GM18873 (cell line): ENCODE measurements around the gene UTS2R.
"Not testable (repeated sequence)": the region's sequence is repeated elsewhere in the genome, so short reads cannot be mapped to it uniquely, and the experiment has no call there.

Experiments
- ATAC-seq: cut with Tn5 transposase; IDR thresholded peaks from one replicate; pipeline ENCODE4 v1.9.1; 2021; ENCODE audit warnings: mild to moderate bottlenecking, moderate library complexity, moderate number of reproducible peaks; ENCODE audit not compliant: unreplicated experiment, low FRiP score

Gene UTS2R

GRCh38 chr17:82373072-82373452 lies 1.5 kb downstream of the UTS2R start:
- ATAC-seq = not testable (repeated sequence)

GRCh38 chr17:82373731-82374625 lies 2.4 kb downstream of the UTS2R start:
- ATAC-seq = no peak

GRCh38 chr17:82374626-82375331 lies 3.2 kb downstream of the UTS2R start:
- ATAC-seq = no peak

GRCh38 chr17:82375359-82376041 lies 3.9 kb downstream of the UTS2R start:
- no peak for ATAC-seq

- ATAC-seq = no peak
Observed at GRCh38 chr17:82376042-82376730, 4.6 kb downstream of the UTS2R start.

GRCh38 chr17:82377294-82377693 lies 5.7 kb downstream of the UTS2R start:
- not testable (repeated sequence) for ATAC-seq

GRCh38 chr17:82377924-82378740 lies 6.6 kb downstream of the UTS2R start:
- no peak for ATAC-seq

- ATAC-seq = no peak
Observed at GRCh38 chr17:82378741-82379021, 7.1 kb downstream of the UTS2R start.

GRCh38 chr17:82380860-82381702 lies 9.5 kb downstream of the UTS2R start:
- ATAC-seq = no peak

GRCh38 chr17:82381703-82382009 lies 10.1 kb downstream of the UTS2R start:
- ATAC-seq = not testable (repeated sequence)

GRCh38 chr17:82382220-82382932 lies 10.8 kb downstream of the UTS2R start:
- ATAC-seq = not testable (repeated sequence)

- ATAC-seq = no peak
Observed at GRCh38 chr17:82382933-82383255, 11.3 kb downstream of the UTS2R start.

GRCh38 chr17:82383411-82383810 lies 11.8 kb downstream of the UTS2R start:
- ATAC-seq = no peak

- no peak for ATAC-seq
Observed at GRCh38 chr17:82384051-82384729, 12.6 kb downstream of the UTS2R start.

GRCh38 chr17:82384730-82385481 lies 13.3 kb downstream of the UTS2R start:
- ATAC-seq = no peak

GRCh38 chr17:82385559-82386254 lies 14.1 kb downstream of the UTS2R start:
- ATAC-seq = no peak

GRCh38 chr17:82386255-82386831 lies 14.8 kb downstream of the UTS2R start:
- no peak for ATAC-seq
